Stimulated activated naive CD4-positive, alpha-beta T cell (primary cell): ENCODE results near the gene ZNF750.

ENCODE experiments used
- DNase-seq, 6 experiments: peaks; one replicate each; lab custom pipeline; 2025; lab: John Stamatoyannopoulos, UW

The ZNF750 gene

DNA sequence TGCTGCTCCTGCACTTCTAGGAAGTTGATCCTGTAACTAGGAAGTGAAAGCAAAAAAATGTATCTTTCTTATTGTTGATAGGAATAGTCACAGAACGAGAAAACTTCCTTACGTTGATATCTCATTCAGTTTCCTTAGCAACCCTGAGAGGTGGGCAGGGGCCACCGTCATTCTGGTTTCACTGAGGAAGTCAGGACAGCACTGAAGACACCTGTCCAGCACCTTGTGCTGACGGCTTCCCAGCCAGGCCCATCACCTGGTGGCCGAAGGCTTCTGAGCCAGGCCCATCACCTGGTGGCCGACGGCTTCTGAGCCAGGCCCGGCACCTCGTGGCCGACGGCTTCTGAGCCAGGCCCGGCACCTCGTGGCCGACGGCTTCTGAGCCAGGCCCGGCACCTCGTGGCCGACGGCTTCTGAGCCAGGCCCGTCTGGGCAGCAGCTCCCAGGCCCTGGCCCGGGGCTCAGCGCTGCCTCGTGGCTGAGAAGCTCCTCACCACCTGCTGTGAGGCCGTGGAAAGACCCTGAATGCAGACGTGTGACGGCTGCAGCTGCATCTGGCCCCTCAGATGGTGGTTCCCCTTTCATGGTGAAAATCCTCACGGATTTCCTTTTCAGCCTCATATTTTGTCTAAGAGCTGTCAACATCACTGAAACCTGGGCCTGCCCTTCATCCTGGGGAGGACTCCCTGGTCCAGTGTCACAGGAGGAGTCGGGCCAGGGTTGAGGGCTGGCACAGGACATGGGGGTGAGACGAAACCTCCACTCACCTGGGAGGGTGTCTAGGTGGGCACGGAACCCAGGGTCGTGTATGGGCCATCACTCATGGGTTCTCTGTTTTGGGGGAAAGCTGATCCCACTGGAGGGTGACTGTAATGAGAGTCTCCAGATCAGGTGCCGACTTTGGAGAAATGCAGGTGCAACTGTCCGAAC is 33.0 kb upstream of the ZNF750 start:
- DNase-seq, result no peak

DNA sequence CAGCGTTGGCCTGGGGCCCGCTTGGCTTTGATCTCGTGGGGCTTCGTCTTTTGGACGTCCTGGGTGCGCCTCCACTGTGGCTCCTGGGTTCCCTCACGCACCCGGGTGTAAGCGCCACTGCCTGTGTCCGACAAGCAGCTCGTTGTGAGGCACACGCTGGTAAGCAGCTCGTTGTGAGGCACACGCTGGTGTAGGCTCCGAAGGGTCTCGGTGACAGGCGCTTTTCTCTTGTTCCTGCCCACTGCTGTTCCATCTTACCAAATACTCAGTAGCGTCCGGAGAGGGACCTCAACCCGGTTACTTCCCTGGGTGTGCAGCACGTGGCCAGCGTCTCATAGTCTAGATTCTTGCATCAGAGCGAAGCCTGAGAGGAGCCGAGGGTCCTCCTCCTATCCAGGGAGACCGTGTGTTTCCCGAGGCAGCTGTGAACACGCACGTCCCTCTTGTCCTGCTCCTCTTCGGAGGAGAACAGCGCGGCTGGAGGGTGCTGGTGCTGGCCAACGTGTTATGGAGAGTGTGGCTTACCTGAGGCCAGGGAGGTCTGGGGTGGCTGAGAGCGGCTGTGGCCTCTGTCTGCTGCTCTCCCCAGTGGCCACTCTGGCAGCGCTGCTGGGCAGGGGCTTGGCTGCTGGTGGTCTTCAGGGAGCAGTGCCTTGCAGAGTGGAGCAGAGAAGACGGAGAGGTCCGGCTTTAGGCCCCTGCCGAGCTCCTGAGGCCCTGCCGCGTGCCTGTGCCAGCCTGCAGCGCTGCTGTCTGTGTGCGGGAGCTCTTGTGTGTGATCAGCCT is 32.1 kb upstream of the ZNF750 start:
- DNase-seq, result no peak

DNA sequence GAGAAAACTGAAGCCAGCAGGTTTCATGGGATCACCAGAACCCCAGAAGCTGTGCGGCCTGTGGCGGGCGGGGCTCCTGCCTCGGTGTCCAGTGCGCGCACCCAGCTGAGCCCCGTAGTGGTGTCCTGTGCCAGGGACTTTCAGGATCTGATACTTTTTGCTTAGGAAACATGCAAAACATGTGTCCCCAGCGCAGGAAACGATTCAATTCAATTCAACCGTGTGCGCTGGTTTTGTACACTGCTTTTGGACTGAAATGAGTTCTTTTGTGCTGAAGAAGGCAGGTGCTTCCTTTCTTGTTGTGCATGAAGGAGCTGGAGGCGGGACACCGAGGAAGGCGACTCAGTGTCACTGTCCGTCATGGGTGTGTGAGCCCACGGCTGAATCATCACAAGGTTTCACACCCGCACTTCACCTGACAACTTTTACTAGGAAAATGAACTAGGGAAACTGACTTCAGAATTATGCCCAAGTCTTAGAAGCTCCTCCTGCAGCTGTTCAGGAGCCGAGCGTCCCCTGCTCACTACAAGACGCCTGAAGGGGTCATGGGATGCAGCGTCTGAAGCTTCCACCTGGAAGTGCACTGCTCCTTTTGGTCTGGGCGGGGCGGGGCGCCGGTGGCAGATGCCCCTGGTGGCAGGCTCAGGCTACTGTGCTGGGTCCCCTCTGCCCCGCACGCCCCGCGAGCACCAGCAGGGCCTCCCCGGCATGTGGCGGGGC is 31.4 kb upstream of the ZNF750 start:
- DNase-seq, result no peak

DNA sequence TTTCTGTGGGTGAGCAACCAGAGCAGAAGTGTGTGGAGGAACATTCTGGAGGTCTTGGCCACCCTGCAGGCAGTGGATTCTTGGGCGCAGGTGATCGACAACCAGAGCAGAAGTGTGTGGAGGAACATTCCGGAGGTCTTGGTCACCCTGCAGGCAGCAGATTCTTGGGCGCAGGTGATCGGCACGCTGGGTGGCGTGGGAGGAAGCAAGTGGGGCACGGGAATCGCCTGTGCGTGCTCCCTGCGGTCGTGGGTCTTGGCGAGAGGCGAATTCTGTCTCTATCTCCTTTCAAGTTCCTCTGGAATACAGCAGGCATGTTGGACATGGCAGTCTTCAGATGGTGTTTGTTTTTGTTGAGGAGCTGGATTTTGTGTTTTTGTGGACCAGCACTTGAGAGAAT is 30.7 kb upstream of the ZNF750 start:
- no peak for DNase-seq

DNA sequence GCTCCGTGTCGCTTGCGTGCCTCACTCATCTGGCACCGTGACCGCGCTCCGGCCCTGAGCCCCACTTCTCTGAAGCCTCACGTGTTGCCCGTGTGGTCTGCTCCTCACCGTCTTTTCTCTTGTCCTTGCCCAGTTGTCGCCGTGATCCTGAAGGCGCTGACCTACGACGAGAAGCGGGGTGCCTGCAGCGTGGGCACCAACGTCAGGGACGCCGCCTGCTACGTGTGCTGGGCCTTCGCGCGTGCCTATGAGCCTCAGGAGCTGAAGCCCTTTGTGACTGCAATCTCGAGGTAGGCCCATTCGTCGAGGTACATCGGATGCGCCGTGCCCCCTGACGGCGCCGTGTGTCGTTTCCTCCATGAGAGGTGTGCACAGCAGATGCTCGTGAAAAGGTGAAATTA is 30.3 kb upstream of the ZNF750 start:
- DNase-seq, result no peak

DNA sequence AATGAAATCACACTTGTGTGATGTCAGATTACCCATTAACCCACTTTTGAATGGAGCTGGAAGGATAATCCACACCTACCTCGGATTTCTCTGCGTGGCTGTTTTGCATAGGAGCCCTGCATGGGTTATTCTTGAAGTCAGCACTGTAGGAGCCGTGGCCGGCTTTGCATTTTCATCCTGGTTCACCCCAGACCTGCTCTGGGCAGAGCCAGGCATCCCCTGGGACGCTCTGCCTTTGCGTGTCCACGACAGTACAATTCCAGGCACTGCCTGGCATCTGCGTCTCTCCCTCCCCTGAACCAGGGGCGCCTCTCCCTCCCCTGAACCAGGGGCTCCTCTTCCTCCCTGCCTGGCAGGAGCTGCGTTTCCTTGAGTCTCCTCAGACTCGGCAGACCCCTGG is 29.7 kb upstream of the ZNF750 start:
- no peak for DNase-seq

DNA sequence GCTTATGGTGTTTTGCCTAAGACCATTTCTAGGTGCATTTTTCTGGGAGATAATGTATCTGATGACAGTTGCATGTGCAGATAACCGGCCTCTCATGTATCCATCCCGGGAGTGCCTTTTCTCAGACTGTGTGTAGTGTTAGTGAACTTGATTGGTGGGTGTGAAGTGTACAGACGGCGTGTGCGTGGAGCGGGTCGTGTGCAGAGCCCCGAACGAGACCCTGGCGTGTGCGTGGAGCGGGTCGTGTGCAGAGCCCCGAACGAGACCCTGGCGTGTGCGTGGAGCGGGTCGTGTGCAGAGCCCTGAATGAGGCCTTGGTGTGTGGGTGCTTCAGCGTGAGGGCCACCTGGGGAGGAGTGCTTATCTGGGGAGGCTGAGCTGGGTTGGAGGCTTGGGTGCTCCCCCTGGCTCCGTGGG is 28.9 kb upstream of the ZNF750 start:
- DNase-seq, result no peak

DNA sequence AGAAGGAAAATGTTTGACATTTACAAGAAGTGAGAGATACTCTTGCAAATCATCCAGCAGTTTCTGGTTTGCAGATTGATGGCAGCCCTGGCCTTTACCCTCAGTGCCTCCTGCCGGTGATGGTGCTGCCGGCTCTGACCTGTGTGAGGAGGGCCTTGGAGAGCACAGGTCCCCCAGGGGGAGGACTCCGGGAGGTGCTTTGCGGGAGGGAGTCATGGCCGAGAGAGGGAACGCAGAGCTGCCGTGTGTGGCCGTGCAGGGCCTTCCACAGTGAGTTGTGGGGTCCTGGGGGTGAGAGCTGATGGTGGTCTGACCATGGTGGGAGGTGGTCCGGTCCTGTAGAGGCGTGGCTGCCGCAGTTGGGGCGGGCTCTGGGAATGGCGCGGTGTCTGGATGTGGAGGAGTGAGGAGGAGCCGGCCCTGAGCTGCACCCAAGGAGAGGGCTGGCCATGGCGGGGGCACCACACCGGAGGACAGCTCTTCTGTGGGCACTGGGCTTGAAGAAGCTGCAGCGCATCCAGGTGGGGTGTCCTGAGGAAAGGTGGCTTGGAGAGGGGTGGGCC is 28.0 kb upstream of the ZNF750 start:
- DNase-seq, result no peak

DNA sequence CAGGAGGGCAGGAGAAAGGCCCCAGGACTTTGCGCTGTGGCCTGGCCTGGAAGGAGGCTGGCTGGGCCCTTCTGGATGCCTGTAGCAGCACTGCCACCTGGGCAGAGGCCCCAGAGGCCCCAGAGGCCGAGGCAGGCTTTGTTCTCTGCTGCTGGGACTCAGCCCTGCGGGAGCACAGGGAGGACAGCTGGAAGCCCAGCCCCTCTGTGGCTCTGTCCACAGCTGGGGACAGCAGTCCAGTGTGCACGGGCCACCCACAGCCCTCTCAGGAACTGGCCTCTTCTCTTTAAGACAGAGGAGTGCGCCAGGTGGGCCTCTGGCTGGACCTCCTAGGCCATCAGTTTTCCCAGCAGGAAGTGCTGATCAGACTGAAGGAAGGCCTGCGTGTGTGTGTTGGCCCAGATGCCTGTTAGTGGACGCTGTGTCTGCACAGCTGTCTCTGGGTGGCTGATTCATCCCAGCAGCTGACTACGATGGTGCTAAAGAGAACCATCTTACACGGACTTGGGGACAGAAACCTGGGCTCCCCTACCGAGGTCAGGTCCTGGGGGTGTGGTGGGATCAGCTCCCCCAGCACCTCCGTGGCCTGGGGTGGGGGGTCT is 26.9 kb upstream of the ZNF750 start:
- DNase-seq, result no peak

DNA sequence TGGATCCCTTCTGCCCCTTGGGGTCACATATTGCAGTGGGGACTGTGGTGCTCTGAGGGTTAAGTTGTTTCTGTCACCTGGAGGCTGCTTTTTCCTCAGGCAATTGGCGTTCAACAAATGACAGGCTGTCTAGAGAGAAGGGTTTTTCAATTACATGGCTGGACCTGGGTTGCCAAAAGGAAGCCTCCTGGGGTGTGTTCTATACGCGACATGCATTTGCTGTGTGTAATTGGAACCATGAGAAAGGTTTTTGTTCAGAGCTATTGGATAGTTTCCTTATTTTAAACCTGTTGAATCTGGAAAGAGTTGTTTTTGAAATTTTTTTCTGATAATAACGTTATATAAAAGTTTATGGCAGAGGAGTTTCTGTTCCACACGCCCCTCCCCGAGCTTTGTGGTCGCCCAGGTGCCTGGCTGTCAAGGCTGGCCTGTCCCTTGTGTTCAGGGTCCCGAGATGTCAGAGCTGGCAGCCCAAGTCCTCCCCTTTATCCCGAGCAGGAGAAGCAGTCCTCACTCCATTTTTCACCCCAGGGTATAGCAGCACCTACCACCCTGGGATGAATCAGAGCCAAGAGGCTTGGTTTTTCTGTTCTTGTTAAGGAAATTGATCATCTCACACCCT is 26.1 kb upstream of the ZNF750 start:
- no peak for DNase-seq

DNA sequence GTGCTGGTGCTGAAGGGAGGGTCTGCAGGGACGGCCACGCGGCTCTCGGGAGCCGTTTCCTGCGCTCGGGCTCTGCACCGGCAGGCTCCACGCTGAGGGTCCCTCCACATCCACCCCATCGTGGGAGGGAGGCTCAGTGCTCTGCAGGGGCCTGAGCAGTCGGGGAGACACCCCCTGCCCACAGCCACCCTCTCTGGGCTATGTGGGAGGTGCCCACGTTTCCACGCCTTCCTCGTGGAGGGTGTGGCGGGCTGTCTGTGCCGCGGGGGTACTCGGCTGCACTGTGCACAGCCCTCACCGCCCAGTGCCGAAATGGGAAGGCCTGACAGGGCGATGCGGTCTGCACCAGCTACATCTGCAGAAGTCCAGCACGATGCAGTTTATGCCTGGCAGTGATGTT is 25.5 kb upstream of the ZNF750 start:
- no peak for DNase-seq

DNA sequence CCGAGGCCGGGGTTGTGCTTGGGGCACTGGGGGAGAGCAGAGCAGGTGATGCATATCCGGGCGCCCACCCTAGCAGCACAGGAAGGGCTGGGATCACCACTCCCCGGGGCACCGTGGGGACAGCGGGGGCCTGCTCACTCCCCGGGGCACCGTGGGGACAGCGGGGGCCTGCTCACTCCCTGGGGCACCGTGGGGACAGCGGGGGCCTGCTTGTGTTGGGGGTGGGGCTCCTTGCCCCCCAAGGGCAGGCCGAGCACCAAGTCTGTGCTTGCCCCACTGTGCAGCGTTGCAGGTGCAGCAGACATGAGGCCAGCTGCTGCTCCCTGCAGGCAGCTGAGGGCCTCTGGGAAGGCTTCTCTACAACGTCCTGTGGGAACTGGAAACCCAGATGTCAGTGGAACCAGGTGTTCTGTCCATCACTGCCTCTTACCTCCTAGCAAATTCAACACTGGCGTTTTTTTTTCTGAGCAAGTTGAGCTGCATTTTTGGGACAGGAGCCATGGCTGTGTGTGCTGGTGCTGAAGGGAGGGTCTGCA is 25.0 kb upstream of the ZNF750 start:
- no peak for DNase-seq

DNA sequence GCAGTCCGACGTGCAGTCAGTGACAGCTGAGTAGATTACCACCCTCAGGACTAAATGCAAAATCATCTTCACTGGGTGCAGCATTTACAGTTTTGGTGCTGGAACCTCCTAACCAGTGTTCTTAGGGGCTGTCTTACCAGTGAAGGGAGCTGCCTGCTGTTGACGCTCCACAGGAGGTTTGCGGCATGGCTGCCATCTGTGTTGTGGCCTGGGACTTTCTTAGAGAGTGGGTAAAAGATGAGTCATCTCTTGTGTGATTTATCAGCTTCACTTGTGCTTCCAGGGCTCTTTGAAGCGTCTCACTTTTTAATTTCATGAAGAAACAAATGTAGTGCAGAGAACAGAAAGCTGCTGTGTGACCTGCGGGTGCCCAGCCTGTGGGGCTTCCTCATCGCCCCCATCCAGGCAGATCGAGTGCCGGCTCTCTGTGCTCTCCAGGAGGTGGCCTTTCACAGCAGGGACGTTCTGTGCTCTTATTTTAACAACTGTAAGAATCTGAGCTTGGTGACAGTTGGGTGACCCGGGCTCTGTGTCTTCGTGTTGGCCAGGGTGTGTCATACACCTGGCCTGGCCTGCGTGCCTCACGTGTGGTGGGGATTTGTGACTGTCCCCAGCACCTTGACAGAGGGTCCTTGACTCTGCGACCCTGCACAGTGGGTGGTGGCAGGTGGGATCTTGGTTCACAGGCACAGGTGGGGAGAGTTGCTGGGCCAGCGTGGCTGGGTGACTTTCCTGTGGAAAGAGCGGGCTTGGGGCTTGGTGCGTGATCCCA is 24.3 kb upstream of the ZNF750 start:
- peak; percentile 78 to 94 (median 88) for DNase-seq

DNA sequence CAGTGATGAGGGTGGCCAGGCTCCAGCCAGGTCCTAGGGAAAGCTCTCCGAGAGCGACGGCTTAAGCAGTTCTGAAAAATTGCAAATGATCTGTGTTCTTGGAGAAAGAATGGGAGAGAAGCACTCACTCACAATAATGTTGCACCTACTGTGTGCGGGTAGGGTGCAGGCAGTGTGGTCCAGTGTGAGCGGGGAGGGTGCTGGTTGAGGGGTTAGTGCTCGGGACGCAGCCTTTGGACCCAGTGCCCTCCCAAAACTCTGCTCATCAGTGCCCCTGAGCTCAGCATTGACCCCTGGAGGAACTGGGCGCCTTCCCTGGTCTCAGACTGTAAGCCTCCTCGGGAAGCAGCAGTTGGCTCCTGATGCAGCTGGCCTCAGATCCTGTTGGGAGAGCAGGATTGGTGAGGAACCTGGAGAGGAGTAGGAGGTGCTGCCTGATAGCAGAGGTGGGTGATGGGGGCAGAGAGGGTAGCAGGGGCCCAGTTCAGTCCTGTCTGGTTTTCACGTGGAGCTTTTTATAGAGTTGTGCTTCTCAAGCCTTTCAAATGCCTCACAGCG is 23.6 kb upstream of the ZNF750 start:
- no peak for DNase-seq

DNA sequence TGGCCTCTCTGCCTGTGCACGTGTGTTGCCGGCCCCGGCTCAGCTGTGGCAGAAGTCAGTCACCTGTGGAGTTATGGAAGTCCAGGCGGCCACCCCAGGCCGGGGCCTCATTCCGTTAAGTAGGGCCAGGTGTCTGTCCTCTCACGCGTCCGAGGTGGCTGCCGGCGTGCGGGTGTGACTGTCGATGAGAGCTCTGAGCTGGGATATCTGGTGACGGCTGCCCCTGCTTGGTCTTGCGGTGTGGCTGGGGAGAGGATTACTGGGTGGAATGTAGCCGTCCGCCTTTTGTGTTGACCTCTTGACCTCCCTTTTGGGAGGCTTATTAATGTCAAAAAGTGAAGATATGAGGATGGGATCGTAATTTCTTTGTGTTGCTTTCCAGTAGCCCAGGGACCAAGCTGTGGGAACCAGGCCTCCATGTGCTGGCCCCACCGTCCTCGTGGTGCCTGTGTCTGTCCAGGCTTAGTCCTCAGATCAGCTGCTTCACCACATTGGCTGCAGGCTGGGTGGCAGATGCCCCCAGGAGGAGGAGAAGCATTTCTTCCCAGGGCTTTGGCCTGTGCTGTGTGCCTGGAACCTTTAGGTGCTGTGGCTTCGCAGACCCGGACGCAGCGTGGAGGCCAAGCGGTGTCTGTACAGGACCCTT is 23.0 kb upstream of the ZNF750 start:
- no peak for DNase-seq

DNA sequence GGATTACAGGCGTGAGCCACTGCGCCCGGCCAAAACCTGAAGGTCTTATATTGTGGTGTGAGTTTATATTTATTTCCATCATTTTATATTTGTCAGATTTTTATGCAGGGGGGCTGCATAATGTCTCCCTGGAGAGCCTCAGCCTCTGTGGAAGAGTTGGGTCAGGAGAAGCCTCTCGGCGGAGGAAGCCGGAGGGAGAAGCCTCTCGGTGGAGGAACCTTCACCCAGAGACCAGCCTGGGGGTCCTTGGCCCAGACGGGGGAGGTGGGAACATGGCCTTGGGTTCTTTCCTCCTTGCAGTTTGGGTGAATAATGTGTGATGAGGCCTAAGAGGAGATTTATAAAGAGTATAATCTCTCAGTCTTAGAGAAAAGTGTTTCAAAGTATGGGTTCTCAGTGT is 22.4 kb upstream of the ZNF750 start:
- no peak for DNase-seq

DNA sequence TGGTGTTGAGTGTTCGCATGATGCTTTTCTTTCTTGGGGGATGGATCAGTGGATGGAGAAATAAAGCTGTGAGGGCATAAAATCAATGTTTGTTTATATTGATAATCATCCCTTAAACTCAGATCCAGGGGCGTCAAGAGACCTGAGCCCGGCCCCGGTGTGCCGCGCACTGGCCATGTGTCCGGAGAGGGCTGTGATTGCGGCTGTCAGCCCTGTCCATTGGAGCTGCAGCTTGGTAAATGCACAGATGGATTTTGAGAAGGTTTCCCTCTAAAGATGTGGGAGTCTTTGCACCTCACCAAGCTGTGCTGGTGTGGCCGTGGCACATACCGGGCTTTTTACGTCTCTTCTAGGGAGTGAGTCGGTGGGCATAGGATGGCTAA is 21.6 kb upstream of the ZNF750 start:
- no peak for DNase-seq

DNA sequence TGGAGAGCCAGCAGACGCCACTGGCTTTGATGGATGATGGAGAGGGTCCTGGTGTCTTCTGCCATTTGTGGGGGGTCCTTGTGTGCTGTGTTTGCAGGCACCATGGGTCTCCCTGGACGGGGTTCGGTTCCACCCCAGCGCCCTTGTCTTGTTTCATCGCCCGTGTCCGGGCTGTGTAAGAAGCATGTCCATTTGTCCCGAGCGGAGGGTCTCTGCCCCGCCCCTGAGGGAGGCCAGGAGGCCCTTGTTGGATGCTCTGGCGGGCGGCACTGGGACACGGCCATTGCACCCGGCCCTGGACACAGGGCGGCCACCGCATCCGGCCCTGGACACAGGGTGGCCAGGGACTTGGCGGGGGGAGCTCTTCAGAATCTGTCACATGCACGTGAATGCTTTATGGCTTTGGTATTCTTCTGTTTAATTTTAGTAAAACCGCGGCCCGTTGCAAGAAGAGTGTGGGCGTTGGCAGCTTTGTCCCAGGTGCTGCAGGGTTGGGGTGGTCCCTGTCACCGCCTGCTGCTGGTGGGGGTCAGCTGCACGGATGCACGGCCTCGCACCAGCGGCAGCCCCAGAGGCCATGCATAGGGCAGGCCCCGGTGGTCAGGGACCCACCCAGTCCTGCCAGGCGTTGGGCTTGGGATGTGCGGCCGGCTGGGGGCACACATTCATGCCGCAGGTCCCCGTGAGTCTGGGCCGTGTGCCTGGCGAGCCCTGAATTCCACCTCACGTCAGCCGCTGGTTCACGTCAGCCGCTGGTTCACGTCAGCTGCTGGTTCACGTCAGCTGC is 21.0 kb upstream of the ZNF750 start:
- DNase-seq, result no peak
